GM18907 (cell line): ENCODE results near the gene CSF1R.
"Not testable (repeated sequence)": the region's sequence is repeated elsewhere in the genome, so short reads cannot be mapped to it uniquely, and the experiment has no call there.

Experiments used
- ATAC-seq: cut with Tn5 transposase; IDR thresholded peaks from one replicate; pipeline ENCODE4 v1.9.1; 2021; ENCODE audit warnings: mild to moderate bottlenecking, moderate library complexity; ENCODE audit not compliant: unreplicated experiment

Gene CSF1R

GRCh38 chr5:150034662-150035061 is 51.7 kb downstream of the CSF1R start:
- ATAC-seq: no peak

- no peak for ATAC-seq
These were observed 53.0 kb downstream of the CSF1R start for GRCh38 chr5:150033334-150033733.

GRCh38 chr5:150028047-150028446 is 58.3 kb downstream of the CSF1R start:
- not testable (repeated sequence) for ATAC-seq

GRCh38 chr5:150026682-150027172 is 59.6 kb downstream of the CSF1R start:
- no peak for ATAC-seq

GRCh38 chr5:150024346-150024984 is 61.9 kb downstream of the CSF1R start:
- no peak for ATAC-seq

- no peak for ATAC-seq
These were observed 63.2 kb downstream of the CSF1R start for GRCh38 chr5:150023136-150023535.

- ATAC-seq: no peak
These were observed 63.7 kb downstream of the CSF1R start for GRCh38 chr5:150022681-150023080.

GRCh38 chr5:150022158-150022531 is 64.2 kb downstream of the CSF1R start:
- ATAC-seq: no peak

GRCh38 chr5:150021491-150022157 is 64.7 kb downstream of the CSF1R start:
- no peak for ATAC-seq

- no peak for ATAC-seq
These were observed 66.1 kb downstream of the CSF1R start for GRCh38 chr5:150020249-150020648.

- ATAC-seq: no peak
These were observed 68.9 kb downstream of the CSF1R start for GRCh38 chr5:150017226-150018005.

GRCh38 chr5:150016537-150016936 is 69.8 kb downstream of the CSF1R start:
- no peak for ATAC-seq

- ATAC-seq: no peak
These were observed 70.9 kb downstream of the CSF1R start for GRCh38 chr5:150015415-150015814.

- ATAC-seq: no peak
These were observed 71.9 kb downstream of the CSF1R start for GRCh38 chr5:150014456-150014855.

- no peak for ATAC-seq
These were observed 72.4 kb downstream of the CSF1R start for GRCh38 chr5:150013931-150014330.

GRCh38 chr5:150009671-150010387 is 76.5 kb downstream of the CSF1R start:
- ATAC-seq: no peak

- ATAC-seq: no peak
These were observed 79.3 kb downstream of the CSF1R start for GRCh38 chr5:150007050-150007449.

- ATAC-seq: no peak
These were observed 80.0 kb downstream of the CSF1R start for GRCh38 chr5:150006318-150006717.
